DND-41 (cell line): ENCODE data around the gene DIS3L2.

Source experiments
- CTCF ChIP-seq: IDR thresholded peaks from 2 replicates; pipeline ENCODE4 v1.5.1; 2012; ENCODE audit warnings: borderline replicate concordance, low read length, moderate library complexity, mild to moderate bottlenecking; ENCODE audit not compliant: poor library complexity, severe bottlenecking; ENCODE audit errors: extremely low read depth
- EZH2 ChIP-seq: IDR thresholded peaks from 3 replicates; pipeline ENCODE4 v1.6.1; 2012; ENCODE audit warnings: borderline replicate concordance, low read depth, mild to moderate bottlenecking, moderate library complexity, low read length, inconsistent platforms; ENCODE audit not compliant: severe bottlenecking

GRCh38 chr2:232141591-232141990 lies 180.1 kb downstream of the DIS3L2 start:
- TF ChIP-seq CTCF (no peak), EZH2 (no peak)
